Lung (tissue), 12 donors: ENCODE results near the gene LEAP2. TPM values are rescaled to one million over a fixed set of nuclear protein-coding genes. Genes with fewer than 3 reads are reported as not detected.
A peak's percentile ranks its signal among the peaks of the same experiment; 100 is the strongest.

Experiments
- ATAC-seq: fragments of 200-7000 bp; cut with Tn5 transposase; one replicate; pipeline ENCODE4 v1.9.1; 2020; ENCODE audit warnings: moderate number of reproducible peaks; ENCODE audit not compliant: insufficient read depth, low FRiP score
- DNase-seq, 3 donors: peaks; one replicate each; pipeline ENCODE4 v3.0.0-alpha.2; 2013 to 2017
- H3K27ac ChIP-seq, 2 donors: one replicate each; pipeline ENCODE4 v1.5.1; 2013; ENCODE audit warnings: mild to moderate bottlenecking in 2 of 2, moderate library complexity in 2 of 2, control low read depth in 1 of 2, inconsistent platforms in 1 of 2, low read depth in 1 of 2, low read length in 1 of 2
- H3K27me3 ChIP-seq, 3 donors: one replicate each; pipeline ENCODE4 v1.5.1; 2013; ENCODE audit warnings: low read length in 2 of 3; ENCODE audit not compliant: control insufficient read depth in 3 of 3, insufficient read depth in 3 of 3
- H3K36me3 ChIP-seq, 4 donors: one replicate each; pipeline ENCODE4 v1.5.1; 2013; ENCODE audit warnings: low read length in 4 of 4, mild to moderate bottlenecking in 1 of 4, moderate library complexity in 1 of 4; ENCODE audit not compliant: control insufficient read depth in 4 of 4, insufficient read depth in 4 of 4
- H3K4me1 ChIP-seq, 5 donors: one replicate each; pipeline ENCODE4 v1.5.1; 2013; ENCODE audit warnings: low read length in 5 of 5, mild to moderate bottlenecking in 2 of 5, moderate library complexity in 1 of 5; ENCODE audit not compliant: control insufficient read depth in 5 of 5, insufficient read depth in 5 of 5
- H3K4me3 ChIP-seq: one replicate; pipeline ENCODE4 v1.5.1; 2013; ENCODE audit warnings: mild to moderate bottlenecking, control low read depth, moderate library complexity
- H3K9ac ChIP-seq, 2 donors: one replicate each; pipeline ENCODE4 v1.5.1; 2013; ENCODE audit warnings: low read length in 2 of 2, control low read depth in 1 of 2; ENCODE audit not compliant: insufficient read depth in 1 of 2
- H3K9me3 ChIP-seq, 4 donors: one replicate each; pipeline ENCODE4 v1.5.1; 2013; ENCODE audit warnings: low read length in 3 of 4, mild to moderate bottlenecking in 1 of 4, moderate library complexity in 1 of 4; ENCODE audit not compliant: control insufficient read depth in 4 of 4, insufficient read depth in 3 of 4
- WGBS, 2 donors: extraction: QIAGEN DNeasy Blood & Tissue Kit; methylation state at CpG; one replicate each; pipeline ENCODE4 v1.1.7; 2013; 5-methylcytosine and 5-hydroxymethylcytosine counted together
- polyA plus RNA-seq, 2 donors: library from polyadenylated mRNA; stranded (reverse); fragments of 200-250 nt; gene quantifications; one replicate each; pipeline ENCODE4 v1.2.1, GENCODE V29; 2013
- total RNA-seq, 2 donors: library from RNA; depleted of rRNA in 1 of 2; stranded (reverse); fragments of >200 nt in 1 of 2; gene quantifications; one replicate each; pipeline ENCODE4 v1.2.1, GENCODE V29; 2014 to 2021
- TF ChIP-seq, protein P1 (sequence below): IDR thresholded peaks from 2 replicates; pipeline ENCODE4 v1.5.1; 2012; ENCODE audit warnings: mild to moderate bottlenecking; ENCODE audit errors: control extremely low read depth, extremely low read depth
- donor health status: control.
- donor health status: control.
- donor health status: Bipolar disorder and iron deficiency.
- donor health status: healthy.
- donor health status: DM: yes; HTN: yes; CAD: no.

LEAP2 gene
- total and polyA plus RNA-seq, 4 donors, result 0.50 to 3.1 (median 1.3) TPM

GRCh38 chr5:132828846-132829494 is 44.5 kb upstream of the LEAP2 start:
- H3K9ac ChIP-seq, result no peak overlapping the region
- peaks cover 0 to 17% (median 11%) of the 10 kb centered on the region in 3 donors for H3K27me3 ChIP-seq
- ATAC-seq, result no peak
- H3K36me3 ChIP-seq, result peaks cover 0 to 3% (median 0%) of the 10 kb centered on the region in 4 donors
- no peak for DNase-seq
- H3K9me3 ChIP-seq, result peaks cover 0 to 2% (median 0%) of the 10 kb centered on the region in 4 donors
- peak overlapping the region in 1 of 2 donors; percentile 16 for H3K27ac ChIP-seq
- H3K4me3 ChIP-seq, result peak overlapping the region; percentile 69
- TF ChIP-seq, protein P1, sequence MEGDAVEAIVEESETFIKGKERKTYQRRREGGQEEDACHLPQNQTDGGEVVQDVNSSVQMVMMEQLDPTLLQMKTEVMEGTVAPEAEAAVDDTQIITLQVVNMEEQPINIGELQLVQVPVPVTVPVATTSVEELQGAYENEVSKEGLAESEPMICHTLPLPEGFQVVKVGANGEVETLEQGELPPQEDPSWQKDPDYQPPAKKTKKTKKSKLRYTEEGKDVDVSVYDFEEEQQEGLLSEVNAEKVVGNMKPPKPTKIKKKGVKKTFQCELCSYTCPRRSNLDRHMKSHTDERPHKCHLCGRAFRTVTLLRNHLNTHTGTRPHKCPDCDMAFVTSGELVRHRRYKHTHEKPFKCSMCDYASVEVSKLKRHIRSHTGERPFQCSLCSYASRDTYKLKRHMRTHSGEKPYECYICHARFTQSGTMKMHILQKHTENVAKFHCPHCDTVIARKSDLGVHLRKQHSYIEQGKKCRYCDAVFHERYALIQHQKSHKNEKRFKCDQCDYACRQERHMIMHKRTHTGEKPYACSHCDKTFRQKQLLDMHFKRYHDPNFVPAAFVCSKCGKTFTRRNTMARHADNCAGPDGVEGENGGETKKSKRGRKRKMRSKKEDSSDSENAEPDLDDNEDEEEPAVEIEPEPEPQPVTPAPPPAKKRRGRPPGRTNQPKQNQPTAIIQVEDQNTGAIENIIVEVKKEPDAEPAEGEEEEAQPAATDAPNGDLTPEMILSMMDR, result no peak
- peaks cover 0 to 7% (median 6%) of the 10 kb centered on the region in 5 donors for H3K4me1 ChIP-seq
- 51 to 58% methylated on average over 4 of the region's 4 CpGs for WGBS, 2 donors

DNA sequence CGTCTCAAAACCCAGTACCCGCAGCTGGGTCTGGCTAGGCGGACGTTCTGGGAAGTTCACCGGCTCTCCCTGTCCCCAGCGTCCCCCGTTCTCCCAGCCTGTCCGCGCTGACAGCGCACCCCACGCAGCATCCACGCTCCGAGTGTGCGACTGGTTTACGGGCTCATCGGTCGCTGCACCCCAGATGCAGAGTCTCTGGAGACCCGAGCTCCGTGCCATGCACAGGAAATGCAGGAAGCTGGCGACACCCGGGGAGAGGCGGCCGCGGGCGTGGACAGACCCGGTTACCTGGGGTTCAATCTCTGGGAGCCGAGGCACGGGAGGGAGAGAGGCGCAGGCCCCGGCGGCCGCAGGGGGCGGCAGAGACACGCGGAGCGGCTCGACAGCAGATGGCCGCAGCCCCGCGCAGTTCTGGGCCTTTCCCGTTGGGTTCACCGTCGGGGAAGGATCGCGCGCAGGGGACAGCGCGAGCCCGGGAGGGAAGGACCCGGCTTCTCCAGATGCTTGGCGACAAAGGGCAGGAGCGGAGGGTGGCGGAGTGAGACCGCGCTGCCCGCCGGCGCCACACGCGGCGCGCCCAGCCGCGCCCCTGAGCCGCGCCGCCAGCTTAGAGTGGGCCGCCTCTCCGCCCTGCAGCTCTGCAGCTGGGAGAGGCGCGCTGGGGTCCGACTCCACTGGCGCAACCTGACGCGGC is 43.6 kb upstream of the LEAP2 start:
- peak overlapping the region; percentile 69 for H3K4me3 ChIP-seq
- ATAC-seq, result peak; percentile 85
- H3K36me3 ChIP-seq, result no peaks in the 10 kb centered on the region
- peak; percentile 74 to 80 (median 79) for DNase-seq
- WGBS, 2 donors, result 3 to 7% methylated on average over 37 to 75 of the region's 75 CpGs
- peaks cover 0 to 17% (median 11%) of the 10 kb centered on the region in 3 donors for H3K27me3 ChIP-seq
- TF ChIP-seq, protein P1, result peak; percentile 81
- peaks cover 0 to 2% (median 0%) of the 10 kb centered on the region in 4 donors for H3K9me3 ChIP-seq
- H3K27ac ChIP-seq, result peak overlapping the region; percentile 80 to 91
- H3K4me1 ChIP-seq, result peaks cover 0 to 7% (median 6%) of the 10 kb centered on the region in 5 donors
- no peak overlapping the region for H3K9ac ChIP-seq

DNA sequence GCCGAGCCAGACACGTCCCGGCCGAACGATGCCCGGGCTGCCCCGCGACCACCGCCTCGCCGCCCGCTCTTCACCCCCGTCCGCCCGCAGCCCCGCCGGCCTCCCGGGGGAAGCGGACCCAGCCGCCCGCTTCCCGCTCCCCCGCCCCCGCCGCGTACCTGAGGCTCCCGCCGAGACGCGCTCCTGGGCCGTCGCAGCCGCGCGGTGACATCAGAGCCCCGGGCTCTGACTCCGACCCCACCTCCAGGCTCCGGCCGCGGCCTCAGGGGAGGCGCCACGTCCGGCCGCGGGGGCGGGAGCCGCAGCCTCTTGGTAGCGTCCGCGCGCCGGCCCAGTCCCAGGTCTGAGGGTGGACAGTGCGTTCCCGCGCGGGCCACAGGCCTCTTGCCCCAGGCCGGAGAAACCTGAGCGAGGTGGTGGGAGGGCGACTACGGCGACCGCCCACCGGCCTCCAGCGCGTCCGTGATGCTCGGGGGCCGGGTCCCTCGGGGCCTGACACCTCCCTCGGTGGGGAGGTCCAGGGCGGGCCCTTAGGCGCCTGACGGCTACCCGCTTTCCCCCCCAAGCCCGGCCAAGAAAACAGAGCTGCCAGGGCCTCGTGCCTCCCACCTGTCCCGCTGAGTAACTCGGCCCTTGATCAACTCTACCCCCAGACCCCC is 42.9 kb upstream of the LEAP2 start, which contains the start of gene SHROOM1:
SHROOM1 (minus strand) TSS at position 212 of the 659 bp plus-strand sequence. CDS start 4,507 bp downstream, outside the sequence.
- Histone ChIP-seq H3K9me3 (peaks cover 0 to 2% (median 0%) of the 10 kb centered on the region in 4 donors), H3K27me3 (peaks cover 0 to 17% (median 11%) of the 10 kb centered on the region in 3 donors), H3K36me3 (no peaks in the 10 kb centered on the region), H3K9ac (peak within 1 kb of the TSS in 1 of 2 donors; percentile 37), H3K4me3 (peak within 1 kb of the TSS; percentile 69), H3K4me1 (peaks cover 0 to 7% (median 6%) of the 10 kb centered on the region in 5 donors), H3K27ac (peak within 1 kb of the TSS; percentile 80 to 91)
- TF ChIP-seq, protein P1, result no peak
- ATAC-seq (peak; percentile 79), DNase-seq (peak in 1 of 3 donors; percentile 48)
- 4 to 12% methylated on average over 49 to 78 of the region's 78 CpGs for WGBS, 2 donors
